Lower leg skin (tissue), 3 donors: ENCODE measurements around the gene CHMP1A.

Experiments
- CTCF ChIP-seq, 3 donors: fragments of 450-650 bp; IDR thresholded peaks; one replicate each; pipeline ENCODE4 v1.5.1; 2016; ENCODE audit warnings: antibody characterized with exemption in 3 of 3, mild to moderate bottlenecking in 3 of 3, moderate library complexity in 2 of 3
- POLR2A ChIP-seq, 2 donors: fragments of 450-650 bp; IDR thresholded peaks; one replicate each; pipeline ENCODE4 v1.6.1; 2016 to 2017; ENCODE audit warnings: antibody characterized with exemption in 2 of 2, mild to moderate bottlenecking in 1 of 2, moderate library complexity in 1 of 2

GRCh38 chr16:89624777-89625761 lies 32.4 kb downstream of the CHMP1A start:
- TF ChIP-seq CTCF (IDR thresholded peaks at IDR 0.05), result no peak
- TF ChIP-seq POLR2A (IDR thresholded peaks at IDR 0.05), result no peak
